ENCODE results near the gene FAM163B.

DNA sequence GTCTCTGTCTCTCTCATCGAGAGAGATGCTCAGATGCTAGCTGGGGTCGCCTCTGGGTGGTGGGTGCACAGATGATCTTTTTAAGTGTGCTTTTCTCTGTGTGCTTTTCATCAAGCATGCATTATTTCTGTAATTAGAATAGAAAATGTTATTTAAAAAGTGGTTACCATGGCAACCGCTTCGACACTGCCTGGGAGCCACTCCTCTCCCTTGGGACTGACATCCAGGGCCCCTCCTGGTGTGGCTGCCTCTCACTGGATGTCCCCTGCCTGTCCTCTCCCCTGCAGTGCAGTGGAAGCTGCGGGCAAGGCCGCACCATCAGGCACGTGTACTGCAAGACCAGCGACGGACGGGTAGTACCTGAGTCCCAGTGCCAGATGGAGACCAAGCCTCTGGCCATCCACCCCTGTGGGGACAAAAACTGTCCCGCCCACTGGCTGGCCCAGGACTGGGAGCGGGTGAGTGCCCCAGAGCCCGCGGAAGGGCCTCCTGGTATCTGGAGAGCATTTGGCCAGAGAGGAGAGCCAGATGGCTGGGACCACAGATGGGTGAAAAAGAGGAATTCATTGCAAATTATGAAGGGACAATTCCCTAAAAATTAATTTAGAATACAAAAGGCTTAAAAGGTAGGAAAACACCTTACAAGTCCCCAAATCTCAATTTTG lies 39.9 kb downstream of the FAM163B start:
- TF ChIP-seq GATA2 (IDR thresholded peaks at IDR 0.05; ENCODE audit: low read depth, low read length) (no peak; the same call in 1 of the 2 replicates), GATA3 (IDR thresholded peaks at IDR 0.05; ENCODE audit: low read depth, low read length) (no peak)
